ENCODE measurements around the gene NACC2. TPM values are rescaled to one million over a fixed set of nuclear protein-coding genes. Genes with fewer than 3 reads are reported as not detected.

Gene NACC2
- total and polyA plus RNA-seq, 9 of the 15 experiments (the other 6 are each of a cell fraction or from before 2014, with no cell fraction given), result 0.70 to 25.1 (median 5.6) TPM

DNA sequence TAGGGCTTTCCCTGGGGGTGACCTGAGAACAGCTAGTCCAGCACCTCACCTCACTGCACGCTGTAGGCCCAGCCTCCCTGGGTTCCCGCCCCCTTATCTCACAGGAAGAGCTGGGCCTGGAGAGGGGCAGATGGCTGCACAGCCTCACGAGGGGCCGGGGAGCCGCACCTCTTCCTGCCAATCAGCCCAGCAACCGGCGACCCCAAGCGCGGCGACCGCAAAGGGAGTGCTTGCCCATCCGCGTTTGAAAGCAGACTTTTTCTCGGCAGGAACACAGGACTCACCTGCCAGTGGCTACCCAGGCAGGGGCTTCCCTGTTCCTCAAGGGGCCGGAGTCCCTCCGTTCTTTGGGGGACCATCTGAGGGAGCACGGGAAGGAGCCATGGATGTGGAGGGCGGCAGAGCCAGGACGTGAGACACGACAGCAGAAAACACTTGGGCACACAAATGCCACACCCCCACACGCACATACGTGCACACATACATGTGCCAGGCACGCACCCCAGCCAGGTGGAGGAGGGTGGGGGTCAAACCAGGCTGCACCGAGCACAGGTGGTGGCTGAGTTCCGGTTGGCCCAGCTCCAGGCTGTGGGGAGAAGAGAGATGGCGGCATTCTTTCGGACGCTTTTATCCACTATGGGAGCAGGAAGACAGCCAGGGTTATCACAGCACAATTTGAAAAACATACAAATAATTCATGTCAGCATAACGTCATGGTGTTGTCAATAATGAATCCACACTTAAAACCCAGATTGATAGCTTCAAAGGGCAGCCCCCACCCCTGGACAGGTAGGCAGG is 12.3 kb upstream of the NACC2 start (continued):
- TF ChIP-seq, protein P1, sequence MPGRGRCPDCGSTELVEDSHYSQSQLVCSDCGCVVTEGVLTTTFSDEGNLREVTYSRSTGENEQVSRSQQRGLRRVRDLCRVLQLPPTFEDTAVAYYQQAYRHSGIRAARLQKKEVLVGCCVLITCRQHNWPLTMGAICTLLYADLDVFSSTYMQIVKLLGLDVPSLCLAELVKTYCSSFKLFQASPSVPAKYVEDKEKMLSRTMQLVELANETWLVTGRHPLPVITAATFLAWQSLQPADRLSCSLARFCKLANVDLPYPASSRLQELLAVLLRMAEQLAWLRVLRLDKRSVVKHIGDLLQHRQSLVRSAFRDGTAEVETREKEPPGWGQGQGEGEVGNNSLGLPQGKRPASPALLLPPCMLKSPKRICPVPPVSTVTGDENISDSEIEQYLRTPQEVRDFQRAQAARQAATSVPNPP (IDR thresholded peaks at IDR 0.05; ENCODE audit: borderline replicate concordance, insufficient read depth, insufficient read length), result no peak
- TF ChIP-seq, protein P2, sequence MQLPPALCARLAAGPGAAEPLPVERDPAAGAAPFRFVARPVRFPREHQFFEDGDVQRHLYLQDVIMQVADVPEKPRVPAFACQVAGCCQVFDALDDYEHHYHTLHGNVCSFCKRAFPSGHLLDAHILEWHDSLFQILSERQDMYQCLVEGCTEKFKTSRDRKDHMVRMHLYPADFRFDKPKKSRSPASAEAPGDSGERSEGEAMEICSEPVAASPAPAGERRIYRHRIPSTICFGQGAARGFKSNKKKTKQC (CRISPR knock-in tag; IDR thresholded peaks at IDR 0.05), result no peak
- TF ChIP-seq, protein P3, sequence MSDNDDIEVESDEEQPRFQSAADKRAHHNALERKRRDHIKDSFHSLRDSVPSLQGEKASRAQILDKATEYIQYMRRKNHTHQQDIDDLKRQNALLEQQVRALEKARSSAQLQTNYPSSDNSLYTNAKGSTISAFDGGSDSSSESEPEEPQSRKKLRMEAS (CRISPR knock-in tag; IDR thresholded peaks at IDR 0.05), result peak; percentile 71
- TF ChIP-seq ZNF239 (CRISPR knock-in tag; IDR thresholded peaks at IDR 0.05) (no peak), NRF1 (conservative IDR thresholded peaks at IDR 0.05 in 1 of 2, IDR thresholded peaks at IDR 0.05 in 1 of 2) (peak in 1 of 2 experiments; percentile 42; a peak in 2 of 4 replicates), SMARCA5 (IDR thresholded peaks at IDR 0.05) (no peak; the same call in 1 of the 2 replicates), MIER1 (IDR thresholded peaks at IDR 0.05; ENCODE audit: low read depth) (peak; percentile 38; the same call in 1 of the 2 replicates), L3MBTL2 (IDR thresholded peaks at IDR 0.05) (peak; percentile 92), MBD2 (IDR thresholded peaks at IDR 0.05; ENCODE audit: borderline replicate concordance, low read depth) (0 out of 2 replicates have a peak, but pooled peaks have one; percentile 16), CBX3 (IDR thresholded peaks at IDR 0.05; ENCODE audit: borderline replicate concordance in 1 of 2, low read length in 2 of 2) (peak in 1 of 2 experiments; percentile 35; a peak in 1 of 3 replicates), HLTF (IDR thresholded peaks at IDR 0.05) (0 out of 2 replicates have a peak, but pooled peaks have one; percentile 57), CXXC5 (CRISPR knock-in tag; IDR thresholded peaks at IDR 0.05) (peak; percentile 37), ZNF830 (CRISPR knock-in tag; IDR thresholded peaks at IDR 0.05) (no peak), ZNF24 (IDR thresholded peaks at IDR 0.05) (no peak)
- TF ChIP-seq, protein P4, sequence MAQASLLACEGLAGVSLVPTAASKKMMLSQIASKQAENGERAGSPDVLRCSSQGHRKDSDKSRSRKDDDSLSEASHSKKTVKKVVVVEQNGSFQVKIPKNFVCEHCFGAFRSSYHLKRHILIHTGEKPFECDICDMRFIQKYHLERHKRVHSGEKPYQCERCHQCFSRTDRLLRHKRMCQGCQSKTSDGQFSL (CRISPR knock-in tag; IDR thresholded peaks at IDR 0.05), result no peak
- TF ChIP-seq, protein P4 (tag; IDR thresholded peaks at IDR 0.05), result no peak
- TF ChIP-seq, protein P5, sequence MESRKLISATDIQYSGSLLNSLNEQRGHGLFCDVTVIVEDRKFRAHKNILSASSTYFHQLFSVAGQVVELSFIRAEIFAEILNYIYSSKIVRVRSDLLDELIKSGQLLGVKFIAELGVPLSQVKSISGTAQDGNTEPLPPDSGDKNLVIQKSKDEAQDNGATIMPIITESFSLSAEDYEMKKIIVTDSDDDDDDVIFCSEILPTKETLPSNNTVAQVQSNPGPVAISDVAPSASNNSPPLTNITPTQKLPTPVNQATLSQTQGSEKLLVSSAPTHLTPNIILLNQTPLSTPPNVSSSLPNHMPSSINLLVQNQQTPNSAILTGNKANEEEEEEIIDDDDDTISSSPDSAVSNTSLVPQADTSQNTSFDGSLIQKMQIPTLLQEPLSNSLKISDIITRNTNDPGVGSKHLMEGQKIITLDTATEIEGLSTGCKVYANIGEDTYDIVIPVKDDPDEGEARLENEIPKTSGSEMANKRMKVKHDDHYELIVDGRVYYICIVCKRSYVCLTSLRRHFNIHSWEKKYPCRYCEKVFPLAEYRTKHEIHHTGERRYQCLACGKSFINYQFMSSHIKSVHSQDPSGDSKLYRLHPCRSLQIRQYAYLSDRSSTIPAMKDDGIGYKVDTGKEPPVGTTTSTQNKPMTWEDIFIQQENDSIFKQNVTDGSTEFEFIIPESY (CRISPR knock-in tag; IDR thresholded peaks at IDR 0.05), result 0 out of 2 replicates have a peak, but pooled peaks have one; percentile 30
- TF ChIP-seq, protein P6, sequence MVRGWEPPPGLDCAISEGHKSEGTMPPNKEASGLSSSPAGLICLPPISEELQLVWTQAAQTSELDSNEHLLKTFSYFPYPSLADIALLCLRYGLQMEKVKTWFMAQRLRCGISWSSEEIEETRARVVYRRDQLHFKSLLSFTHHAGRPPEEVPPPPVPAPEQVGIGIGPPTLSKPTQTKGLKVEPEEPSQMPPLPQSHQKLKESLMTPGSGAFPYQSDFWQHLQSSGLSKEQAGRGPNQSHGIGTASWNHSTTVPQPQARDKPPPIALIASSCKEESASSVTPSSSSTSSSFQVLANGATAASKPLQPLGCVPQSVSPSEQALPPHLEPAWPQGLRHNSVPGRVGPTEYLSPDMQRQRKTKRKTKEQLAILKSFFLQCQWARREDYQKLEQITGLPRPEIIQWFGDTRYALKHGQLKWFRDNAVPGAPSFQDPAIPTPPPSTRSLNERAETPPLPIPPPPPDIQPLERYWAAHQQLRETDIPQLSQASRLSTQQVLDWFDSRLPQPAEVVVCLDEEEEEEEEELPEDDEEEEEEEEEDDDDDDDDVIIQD (CRISPR knock-in tag; IDR thresholded peaks at IDR 0.05), result no peak
- TF ChIP-seq, protein P7, sequence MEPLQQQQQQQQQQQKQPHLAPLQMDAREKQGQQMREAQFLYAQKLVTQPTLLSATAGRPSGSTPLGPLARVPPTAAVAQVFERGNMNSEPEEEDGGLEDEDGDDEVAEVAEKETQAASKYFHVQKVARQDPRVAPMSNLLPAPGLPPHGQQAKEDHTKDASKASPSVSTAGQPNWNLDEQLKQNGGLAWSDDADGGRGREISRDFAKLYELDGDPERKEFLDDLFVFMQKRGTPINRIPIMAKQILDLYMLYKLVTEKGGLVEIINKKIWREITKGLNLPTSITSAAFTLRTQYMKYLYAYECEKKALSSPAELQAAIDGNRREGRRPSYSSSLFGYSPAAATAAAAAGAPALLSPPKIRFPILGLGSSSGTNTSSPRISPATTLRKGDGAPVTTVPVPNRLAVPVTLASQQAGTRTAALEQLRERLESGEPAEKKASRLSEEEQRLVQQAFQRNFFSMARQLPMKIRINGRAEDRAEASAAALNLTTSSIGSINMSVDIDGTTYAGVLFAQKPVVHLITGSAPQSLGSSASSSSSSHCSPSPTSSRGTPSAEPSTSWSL (CRISPR knock-in tag; IDR thresholded peaks at IDR 0.05; ENCODE audit: borderline replicate concordance), result no peak

All from K562 (cell line).